HepG2 (cell line): ENCODE results near the gene UBE2D3. TPM values are rescaled to one million over a fixed set of nuclear protein-coding genes. Genes with fewer than 3 reads are reported as not detected.

ENCODE experiments used
- BHLHE40 ChIP-seq: IDR thresholded peaks from 2 replicates; pipeline ENCODE4 v1.6.1; 2011; ENCODE audit warnings: low read length, improper control_type of control experiment
- DNMT3B ChIP-seq: conservative IDR thresholded peaks from 2 replicates; pipeline ENCODE4 v1.6.1; 2016; ENCODE audit warnings: missing biosample characterization, control low read depth
- GATAD2A ChIP-seq: IDR thresholded peaks from 2 replicates; pipeline ENCODE4 v1.6.1; 2016
- GLI4 ChIP-seq: sonication (generic); formaldehyde crosslinking; IDR thresholded peaks from 2 replicates; pipeline ENCODE4 v1.5.1; 2020; ENCODE audit warnings: missing genetic modification reagents, mild to moderate bottlenecking, moderate library complexity, borderline replicate concordance
- GMEB1 ChIP-seq: sonication (generic); formaldehyde crosslinking; IDR thresholded peaks from 2 replicates; pipeline ENCODE4 v1.5.1; 2020; ENCODE audit warnings: missing genetic modification reagents, mild to moderate bottlenecking, borderline replicate concordance
- MIER3 ChIP-seq: IDR thresholded peaks from 2 replicates; pipeline ENCODE4 v1.6.1; 2016; ENCODE audit warnings: missing compliant biosample characterization, borderline replicate concordance
- MIXL1 ChIP-seq: IDR thresholded peaks from 2 replicates; pipeline ENCODE4 v1.6.1; 2016
- NAIF1 ChIP-seq: sonication (generic); formaldehyde crosslinking; IDR thresholded peaks from 2 replicates; pipeline ENCODE4 v1.5.0; 2020; ENCODE audit warnings: mild to moderate bottlenecking, missing genetic modification reagents, borderline replicate concordance
- NFATC3 ChIP-seq: sonication (generic); formaldehyde crosslinking; IDR thresholded peaks from 2 replicates; pipeline ENCODE4 v1.5.1; 2020; ENCODE audit warnings: mild to moderate bottlenecking, missing genetic modification reagents
- POGZ ChIP-seq: sonication (generic); formaldehyde crosslinking; IDR thresholded peaks from 2 replicates; pipeline ENCODE4 v1.4.0; 2020; ENCODE audit warnings: mild to moderate bottlenecking, missing genetic modification reagents
- RFXAP ChIP-seq: sonication (generic); formaldehyde crosslinking; IDR thresholded peaks from 2 replicates; pipeline ENCODE4 v1.4.0; 2020; ENCODE audit warnings: missing genetic modification reagents, borderline replicate concordance
- SETDB1 ChIP-seq: sonication (generic); formaldehyde crosslinking; IDR thresholded peaks from 2 replicates; pipeline ENCODE4 v1.5.1; 2020; ENCODE audit warnings: missing genetic modification reagents, mild to moderate bottlenecking, borderline replicate concordance
- SP4 ChIP-seq: sonication (generic); formaldehyde crosslinking; IDR thresholded peaks from 2 replicates; pipeline ENCODE4 v1.8.1; 2023; ENCODE audit warnings: mild to moderate bottlenecking, missing genetic modification reagents
- TOPORS ChIP-seq: sonication (generic); formaldehyde crosslinking; IDR thresholded peaks from 2 replicates; pipeline ENCODE4 v1.8.0; 2023; ENCODE audit warnings: mild to moderate bottlenecking, missing genetic modification reagents
- ZBTB33 ChIP-seq: sonication (generic); formaldehyde crosslinking; IDR thresholded peaks from 2 replicates; pipeline ENCODE4 v1.4.0; 2020; ENCODE audit warnings: missing genetic modification reagents
- ZNF280B ChIP-seq: sonication (generic); formaldehyde crosslinking; IDR thresholded peaks from 2 replicates; pipeline ENCODE4 v1.5.0; 2020; ENCODE audit warnings: missing genetic modification reagents, mild to moderate bottlenecking, borderline replicate concordance
- ZNF33B ChIP-seq: sonication (generic); formaldehyde crosslinking; IDR thresholded peaks from 2 replicates; pipeline ENCODE4 v1.5.1; 2020; ENCODE audit warnings: mild to moderate bottlenecking, missing genetic modification reagents
- ZNF563 ChIP-seq: sonication (generic); formaldehyde crosslinking; IDR thresholded peaks from 2 replicates; pipeline ENCODE4 v1.8.0; 2022; ENCODE audit warnings: mild to moderate bottlenecking, moderate library complexity, missing genetic modification reagents
- polyA plus RNA-seq, 8 experiments: library from polyadenylated mRNA; depleted of rRNA in 3 of 8; stranded (reverse) in 7 of 8; unstranded in 1 of 8; fragments of >200 nt; fragmentation: Illumina TruSeq in 4 of 8; extraction: Trizol in 4 of 8; gene quantifications; 2 replicates each; pipeline versions ENCODE4 v1.2.1 to v1.2.3, GENCODE V29; 2011 to 2016; ENCODE audit warnings: low read depth in 4 of 8, missing spikeins in 1 of 8, mixed read lengths in 1 of 8; ENCODE audit not compliant: insufficient read depth in 1 of 8
- total RNA-seq, 5 experiments: library from RNA; depleted of rRNA; stranded (reverse); fragments of >200 nt; fragmentation: Illumina TruSeq; extraction: Trizol; gene quantifications; 2 replicates each; pipeline ENCODE4 v1.2.3, GENCODE V29; 2016; ENCODE audit warnings: low read depth in 1 of 5
- TF ChIP-seq, protein P1 (sequence below): sonication (generic); formaldehyde crosslinking; IDR thresholded peaks from 2 replicates; pipeline ENCODE4 v1.4.0; 2020; ENCODE audit warnings: mild to moderate bottlenecking, missing genetic modification reagents
- TF ChIP-seq, protein P2 (sequence below): sonication (generic); formaldehyde crosslinking; conservative IDR thresholded peaks from 2 replicates; pipeline ENCODE4 v1.4.0; 2020; ENCODE audit warnings: missing genetic modification reagents

UBE2D3 gene
- total and polyA plus RNA-seq, 2 of the 13 experiments (the other 11 are each of a cell fraction or from before 2014, with no cell fraction given): 224 to 293 TPM

- TF ChIP-seq MIXL1 (0 out of 2 replicates have a peak, but pooled peaks have one; percentile 27), MIER3 (CRISPR knock-in tag) (peak; percentile 59; the same call in 1 of the 2 replicates), POGZ (peak; percentile 78), ZNF280B (CRISPR knock-in tag) (peak; percentile 92; the same call in 1 of the 2 replicates), ZNF563 (peak; percentile 94), SP4 (CRISPR knock-in tag) (peak; percentile 86), GMEB1 (CRISPR knock-in tag) (peak; percentile 88), GLI4 (no peak), NFATC3 (CRISPR knock-in tag) (no peak), DNMT3B (CRISPR knock-in tag) (peak; percentile 78; the same call in 1 of the 2 replicates), GATAD2A (peak; percentile 63), RFXAP (peak; percentile 45; the same call in 1 of the 2 replicates), ZBTB33 (CRISPR knock-in tag) (no peak), SETDB1 (no peak), BHLHE40 (peak; percentile 97), TOPORS (CRISPR knock-in tag) (no peak), NAIF1 (CRISPR knock-in tag) (peak; percentile 58; the same call in 1 of the 2 replicates), ZNF33B (peak; percentile 52; the same call in 1 of the 2 replicates)
- TF ChIP-seq, protein P1, sequence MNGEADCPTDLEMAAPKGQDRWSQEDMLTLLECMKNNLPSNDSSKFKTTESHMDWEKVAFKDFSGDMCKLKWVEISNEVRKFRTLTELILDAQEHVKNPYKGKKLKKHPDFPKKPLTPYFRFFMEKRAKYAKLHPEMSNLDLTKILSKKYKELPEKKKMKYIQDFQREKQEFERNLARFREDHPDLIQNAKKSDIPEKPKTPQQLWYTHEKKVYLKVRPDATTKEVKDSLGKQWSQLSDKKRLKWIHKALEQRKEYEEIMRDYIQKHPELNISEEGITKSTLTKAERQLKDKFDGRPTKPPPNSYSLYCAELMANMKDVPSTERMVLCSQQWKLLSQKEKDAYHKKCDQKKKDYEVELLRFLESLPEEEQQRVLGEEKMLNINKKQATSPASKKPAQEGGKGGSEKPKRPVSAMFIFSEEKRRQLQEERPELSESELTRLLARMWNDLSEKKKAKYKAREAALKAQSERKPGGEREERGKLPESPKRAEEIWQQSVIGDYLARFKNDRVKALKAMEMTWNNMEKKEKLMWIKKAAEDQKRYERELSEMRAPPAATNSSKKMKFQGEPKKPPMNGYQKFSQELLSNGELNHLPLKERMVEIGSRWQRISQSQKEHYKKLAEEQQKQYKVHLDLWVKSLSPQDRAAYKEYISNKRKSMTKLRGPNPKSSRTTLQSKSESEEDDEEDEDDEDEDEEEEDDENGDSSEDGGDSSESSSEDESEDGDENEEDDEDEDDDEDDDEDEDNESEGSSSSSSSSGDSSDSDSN: peak; percentile 67; the same call in 1 of the 2 replicates
- TF ChIP-seq, protein P2, sequence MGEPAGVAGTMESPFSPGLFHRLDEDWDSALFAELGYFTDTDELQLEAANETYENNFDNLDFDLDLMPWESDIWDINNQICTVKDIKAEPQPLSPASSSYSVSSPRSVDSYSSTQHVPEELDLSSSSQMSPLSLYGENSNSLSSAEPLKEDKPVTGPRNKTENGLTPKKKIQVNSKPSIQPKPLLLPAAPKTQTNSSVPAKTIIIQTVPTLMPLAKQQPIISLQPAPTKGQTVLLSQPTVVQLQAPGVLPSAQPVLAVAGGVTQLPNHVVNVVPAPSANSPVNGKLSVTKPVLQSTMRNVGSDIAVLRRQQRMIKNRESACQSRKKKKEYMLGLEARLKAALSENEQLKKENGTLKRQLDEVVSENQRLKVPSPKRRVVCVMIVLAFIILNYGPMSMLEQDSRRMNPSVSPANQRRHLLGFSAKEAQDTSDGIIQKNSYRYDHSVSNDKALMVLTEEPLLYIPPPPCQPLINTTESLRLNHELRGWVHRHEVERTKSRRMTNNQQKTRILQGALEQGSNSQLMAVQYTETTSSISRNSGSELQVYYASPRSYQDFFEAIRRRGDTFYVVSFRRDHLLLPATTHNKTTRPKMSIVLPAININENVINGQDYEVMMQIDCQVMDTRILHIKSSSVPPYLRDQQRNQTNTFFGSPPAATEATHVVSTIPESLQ (CRISPR knock-in tag): 0 out of 2 replicates have a peak, but pooled peaks have one; percentile 56
Observed at GRCh38 chr4:102868781-102869568, 41.6 kb upstream of the UBE2D3 start, which contains the start of gene CISD2 (continued).
